GM18873 (cell line): ENCODE measurements around the gene FAM107B.
"Not testable (repeated sequence)": the region's sequence is repeated elsewhere in the genome, so short reads cannot be mapped to it uniquely, and the experiment has no call there.

ENCODE experiments used
- ATAC-seq: cut with Tn5 transposase; IDR thresholded peaks from one replicate; pipeline ENCODE4 v1.9.1; 2021; ENCODE audit warnings: mild to moderate bottlenecking, moderate library complexity, moderate number of reproducible peaks; ENCODE audit not compliant: unreplicated experiment, low FRiP score

The FAM107B gene

GRCh38 chr10:14774797-14775196 lies at the start of gene FAM107B:
Gene FAM107B, minus strand, starts transcription at chr10:14774897. Its CDS starts 234 bp downstream, at chr10:14774663.
- ATAC-seq = no peak

DNA sequence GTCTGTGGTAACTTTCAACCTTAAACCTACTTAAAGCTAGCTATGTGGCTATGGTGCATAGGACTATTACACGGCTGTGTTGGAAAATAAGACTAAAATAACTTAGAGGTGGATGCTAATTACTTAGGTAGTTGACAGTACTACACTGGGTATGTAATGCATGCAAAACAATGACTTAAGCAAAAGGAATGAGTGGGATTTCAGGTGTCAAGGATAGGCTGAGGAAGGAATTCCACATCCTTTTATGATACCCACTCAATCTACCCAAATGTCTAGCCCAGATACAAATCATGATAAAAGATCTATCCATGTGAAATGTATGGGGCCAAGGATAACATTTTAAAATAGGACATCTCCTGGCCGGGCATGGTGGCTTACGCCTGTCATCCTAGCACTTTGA lies 49.3 kb upstream of the FAM107B start:
- no peak for ATAC-seq

DNA sequence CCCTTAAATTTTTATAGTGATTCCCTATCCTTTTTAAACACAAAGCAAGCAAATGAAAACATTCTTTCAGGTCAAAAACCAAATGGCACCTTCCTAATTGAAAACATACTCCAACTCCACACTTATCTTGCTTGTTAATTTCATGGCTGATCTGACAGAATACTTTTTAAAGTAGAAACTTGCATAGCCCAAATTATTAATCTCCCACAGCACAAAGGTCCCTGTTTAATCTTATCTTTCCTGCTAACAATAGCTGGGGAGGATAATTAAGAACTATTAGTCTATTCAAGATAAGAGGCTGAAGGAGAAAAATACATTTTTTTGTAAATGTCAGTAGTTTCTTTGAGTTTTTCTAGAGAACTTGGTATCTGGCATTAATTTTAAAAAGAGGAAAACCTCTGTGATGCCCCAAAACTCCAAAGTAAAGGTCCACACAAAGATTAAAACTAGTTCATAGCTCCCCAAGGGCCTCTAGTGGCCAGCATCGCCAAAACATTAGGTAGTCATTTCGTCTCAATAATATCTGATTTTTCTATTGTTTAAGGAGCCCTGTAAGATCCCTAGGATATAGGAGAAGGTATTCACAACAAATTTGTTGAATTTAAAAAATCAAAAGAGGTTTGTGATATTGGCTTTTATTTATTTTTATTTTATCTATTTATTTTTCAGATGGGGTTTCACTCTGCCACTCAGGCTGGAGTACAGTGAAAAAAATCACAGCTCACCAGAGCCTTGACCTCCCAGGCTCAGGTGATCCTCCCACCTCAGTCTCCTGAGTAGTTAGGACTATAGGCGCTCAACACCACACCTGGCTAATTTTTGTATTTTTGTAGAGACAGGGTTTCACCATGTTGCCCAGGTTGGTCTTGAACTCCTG lies 48.4 kb upstream of the FAM107B start:
- ATAC-seq = no peak

DNA sequence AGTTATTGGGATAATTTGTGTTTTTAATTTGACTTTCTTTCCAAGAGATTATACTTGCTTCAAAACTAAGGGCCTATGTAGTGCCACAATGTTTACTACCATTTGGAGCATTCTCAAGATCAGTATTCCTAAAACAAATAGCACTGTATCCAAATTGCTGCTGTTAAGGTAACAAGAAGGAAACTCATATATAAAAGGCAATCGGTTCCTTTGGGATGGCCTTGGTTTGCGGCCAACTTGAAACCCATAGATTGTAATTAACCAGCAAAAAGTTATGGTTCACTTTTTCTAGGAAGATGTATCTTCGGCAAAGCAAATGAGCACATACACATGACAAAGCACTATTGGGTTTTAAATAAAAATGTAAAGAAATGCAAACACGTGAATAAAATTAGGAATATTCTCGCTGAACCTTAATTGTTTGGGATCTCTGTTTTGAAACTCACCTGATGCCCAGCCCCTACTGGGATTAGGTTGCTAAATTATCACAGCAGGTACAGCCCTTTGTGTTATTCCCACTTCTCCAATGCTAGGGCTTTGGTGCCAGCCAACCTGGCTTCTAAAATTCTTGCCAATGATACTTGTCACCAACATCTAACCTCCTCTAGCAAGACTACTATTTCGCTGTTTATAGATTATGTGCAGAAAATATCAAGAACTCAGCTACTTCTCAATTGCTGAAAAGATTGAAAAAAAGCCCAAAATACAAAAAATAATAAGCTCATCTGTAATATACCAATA lies 47.1 kb upstream of the FAM107B start:
- ATAC-seq = no peak

DNA sequence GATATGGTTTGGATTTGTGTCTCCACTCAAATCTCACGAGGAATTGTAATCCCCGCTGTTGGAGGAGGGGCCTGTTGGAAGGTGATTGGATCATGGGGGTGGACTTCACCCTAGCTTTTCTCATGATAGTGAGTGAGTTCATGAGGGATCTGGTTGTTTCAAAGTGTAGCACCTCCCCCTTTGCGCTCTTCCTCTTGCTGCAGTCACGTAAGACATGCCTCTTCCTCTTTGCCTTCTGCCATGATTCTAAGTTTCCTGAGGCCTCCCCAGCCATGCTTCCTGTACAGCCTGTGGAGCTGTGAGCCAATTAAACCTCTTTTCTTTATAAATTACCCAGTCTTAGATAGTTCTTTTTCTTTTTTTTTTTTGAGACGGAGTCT lies 46.1 kb upstream of the FAM107B start:
- no peak for ATAC-seq

DNA sequence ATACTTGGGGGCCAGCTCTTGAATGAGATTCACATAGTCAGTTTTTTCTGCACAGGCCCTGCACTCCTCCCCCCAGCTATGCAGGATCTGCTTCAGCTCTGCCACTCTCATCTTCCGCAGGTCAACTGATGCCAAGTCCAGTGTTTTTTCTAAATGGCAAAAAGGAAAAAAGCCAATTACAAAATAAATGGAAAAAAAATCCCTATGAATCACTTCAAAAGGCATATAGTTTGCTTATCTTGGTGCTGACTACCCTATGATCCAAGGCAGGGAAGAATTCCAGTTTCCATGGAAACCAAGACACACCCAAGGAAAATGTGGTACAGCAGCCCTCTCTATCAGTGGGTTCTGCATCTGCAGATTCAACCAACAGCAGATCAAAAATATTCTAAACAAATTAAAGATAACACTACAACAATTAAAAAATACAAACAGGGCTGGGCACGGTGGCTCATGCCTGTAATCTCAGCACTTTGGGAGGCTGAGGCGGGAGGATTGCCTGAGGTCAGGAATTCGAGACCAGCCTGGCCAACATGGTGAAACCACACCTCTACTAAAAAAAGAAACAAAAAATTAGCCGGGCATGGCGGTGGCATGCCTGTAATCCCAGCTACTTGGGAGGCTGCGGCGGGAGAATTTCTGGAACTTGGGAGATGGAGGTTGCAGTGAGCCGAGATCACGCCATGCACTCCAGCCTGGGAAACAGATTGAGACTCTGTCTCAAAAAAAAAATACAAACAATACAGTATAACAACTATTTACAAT lies 45.5 kb upstream of the FAM107B start:
- ATAC-seq = no peak

DNA sequence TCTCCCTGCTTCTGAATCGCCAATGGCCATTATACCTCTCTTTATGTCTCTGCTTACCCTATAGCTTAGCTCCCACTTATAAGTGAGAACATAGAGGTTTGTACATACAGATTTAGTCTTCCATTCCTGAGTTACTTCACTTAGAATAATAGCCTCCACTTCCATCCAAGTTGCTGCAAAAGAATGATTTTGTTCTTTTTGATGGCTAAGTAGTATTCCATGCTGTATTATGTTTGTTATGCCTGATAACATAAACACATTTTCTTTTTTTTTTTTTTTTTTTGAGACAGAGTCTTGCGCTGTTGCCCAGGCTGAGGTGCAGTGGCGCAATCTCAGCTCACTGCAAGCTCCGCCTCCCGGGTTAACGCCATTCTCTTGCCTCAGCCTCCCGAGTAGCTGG lies 42.0 kb upstream of the FAM107B start:
- not testable (repeated sequence) for ATAC-seq

- no peak for ATAC-seq
Measured at GRCh38 chr10:14815681-14816080, 41.0 kb upstream of the FAM107B start.

DNA sequence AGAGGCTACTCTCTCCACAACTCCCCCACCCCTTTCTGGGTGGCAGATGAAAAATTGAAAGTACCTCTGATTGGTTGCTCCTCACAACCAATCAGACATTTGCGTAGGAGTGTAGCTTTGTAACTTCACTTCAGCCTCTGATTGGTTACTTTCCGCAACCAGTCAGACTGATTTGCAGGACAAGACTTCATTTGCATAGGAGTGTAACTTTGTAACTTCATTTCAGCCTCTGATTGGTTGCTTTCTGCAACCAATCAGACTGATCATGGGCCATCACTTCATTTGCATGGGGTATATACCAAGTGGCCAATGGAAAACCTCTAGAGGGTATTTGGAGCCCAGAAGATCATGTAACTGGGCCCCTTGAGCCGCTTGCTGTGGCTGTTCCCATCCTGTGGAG lies 37.6 kb upstream of the FAM107B start:
- no peak for ATAC-seq

GRCh38 chr10:14810969-14811953 lies 36.6 kb upstream of the FAM107B start:
- ATAC-seq = no peak

DNA sequence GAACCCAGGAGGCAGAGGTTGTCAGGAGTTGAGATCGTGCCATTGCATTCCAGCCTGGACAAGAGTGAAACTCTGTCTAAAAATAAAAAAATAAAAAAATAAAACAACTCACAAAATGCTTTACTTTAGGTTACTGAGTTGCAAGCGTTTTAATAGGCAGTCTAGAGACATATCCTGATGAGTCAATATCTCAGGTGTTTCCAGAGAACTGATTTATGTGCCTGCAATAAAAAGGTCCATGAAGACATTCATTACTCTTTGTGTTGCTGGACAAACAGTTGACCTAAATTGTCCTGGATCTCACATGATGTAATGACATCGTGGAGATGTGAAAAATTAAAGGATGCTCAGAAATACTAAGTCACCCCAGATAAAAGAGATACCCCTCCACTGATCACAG lies 31.6 kb upstream of the FAM107B start:
- no peak for ATAC-seq

DNA sequence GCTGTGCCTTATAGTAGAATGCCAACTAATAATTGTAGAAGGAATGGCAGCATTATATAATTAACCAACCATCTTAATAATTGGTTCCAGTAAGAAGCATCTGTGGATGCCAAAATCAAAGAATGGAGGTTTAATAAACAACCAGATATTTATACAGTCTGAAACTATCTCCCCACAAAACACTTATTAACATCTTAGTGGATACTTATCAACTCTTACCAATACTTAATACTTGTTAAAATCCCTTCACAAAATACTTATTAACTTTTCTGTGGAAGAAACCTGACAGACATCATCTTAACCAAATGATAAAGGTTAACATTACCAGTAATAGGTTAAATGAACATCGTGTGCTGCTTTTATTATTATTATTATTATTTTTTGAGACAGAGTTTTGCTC lies 29.1 kb upstream of the FAM107B start:
- no peak for ATAC-seq

GRCh38 chr10:14801723-14802122 lies 27.0 kb upstream of the FAM107B start:
- no peak for ATAC-seq

- no peak for ATAC-seq
Measured at GRCh38 chr10:14800397-14800796, 25.7 kb upstream of the FAM107B start.

- no peak for ATAC-seq
Measured at GRCh38 chr10:14798636-14799035, 23.9 kb upstream of the FAM107B start.

DNA sequence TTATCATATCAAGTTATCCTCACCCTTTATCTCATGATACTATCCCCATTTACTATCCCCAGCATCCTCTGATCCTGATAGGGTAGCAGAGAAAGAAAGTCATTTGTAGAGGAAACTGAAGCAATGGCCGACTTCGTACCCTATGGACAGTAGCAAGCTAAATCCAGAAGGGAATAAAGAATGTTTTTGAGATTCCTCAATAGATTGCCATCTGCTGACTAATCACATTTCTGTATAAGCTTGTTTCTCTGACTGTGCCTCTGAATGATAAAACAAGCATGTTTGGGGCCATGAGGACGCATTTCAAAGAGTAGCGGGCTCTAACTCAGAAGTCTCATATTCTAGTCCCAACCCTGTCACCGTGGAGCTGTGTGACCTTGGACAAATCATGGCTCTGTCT lies 13.2 kb upstream of the FAM107B start:
- ATAC-seq = no peak

DNA sequence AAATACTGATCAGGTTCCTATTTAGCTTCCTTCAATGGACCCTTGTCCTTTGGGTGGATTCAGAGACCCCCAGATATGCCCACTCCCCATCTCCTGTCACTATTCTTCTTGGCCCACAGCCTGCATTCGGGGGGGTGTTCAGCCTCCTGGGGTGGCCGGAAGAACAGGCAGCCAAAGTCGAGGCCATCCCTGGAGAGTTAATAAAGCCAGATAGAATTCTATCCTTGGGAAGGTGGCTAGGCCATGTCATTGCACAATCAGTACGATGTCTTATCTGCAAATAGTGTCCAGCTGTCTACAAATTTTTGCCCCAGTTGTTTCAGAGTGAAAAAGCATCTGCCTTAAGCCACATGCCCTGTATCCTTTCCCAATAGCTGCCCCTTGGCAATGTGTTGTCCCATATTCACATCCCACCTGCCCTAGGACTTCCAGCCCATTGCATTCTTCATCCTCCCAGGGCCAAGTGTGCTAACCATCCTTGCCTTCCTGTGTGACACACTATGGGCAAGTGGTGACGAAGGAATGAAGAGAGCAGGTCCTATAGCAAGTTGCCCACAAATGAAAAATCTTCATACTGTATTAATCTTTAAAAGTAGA lies 9.9 kb upstream of the FAM107B start:
- ATAC-seq = no peak

DNA sequence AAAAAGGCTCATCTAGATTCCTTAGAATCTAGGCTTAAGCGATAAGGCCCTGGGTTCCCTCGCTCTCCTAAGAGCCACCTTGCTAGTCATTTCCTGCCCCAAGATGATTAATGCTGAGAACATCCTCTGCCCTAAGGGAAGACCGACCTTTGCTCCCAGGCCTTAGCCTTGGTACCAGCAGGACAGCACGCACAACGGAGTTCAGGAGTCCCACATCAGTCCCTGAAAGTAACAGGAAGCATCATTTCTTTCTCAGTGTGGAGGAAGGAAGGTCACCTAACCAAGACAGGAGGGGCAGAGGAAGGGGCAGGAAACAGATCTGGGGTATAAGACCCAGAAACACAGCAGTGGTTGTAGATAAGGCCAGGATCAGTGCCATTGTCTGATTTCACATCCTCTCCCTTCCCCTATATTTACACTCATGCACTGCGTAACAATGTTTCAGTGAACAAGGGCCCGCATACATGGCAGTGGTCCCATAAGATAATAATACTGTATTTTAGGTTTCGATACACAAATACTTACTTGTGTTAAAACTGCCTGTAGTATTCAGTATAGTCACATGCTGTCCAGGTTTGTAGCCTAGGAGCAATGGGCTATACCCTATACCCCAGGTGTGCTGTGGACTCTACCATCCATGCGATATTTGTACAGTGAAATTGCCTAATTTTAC lies 8.1 kb upstream of the FAM107B start:
- no peak for ATAC-seq

GRCh38 chr10:14781763-14782162 lies 7.1 kb upstream of the FAM107B start:
- no peak for ATAC-seq
